Measurements from ENCODE around the gene TNNI2.

GRCh38 chr11:1825039-1825740 is 13.6 kb upstream of the TNNI2 start:
- TF ChIP-seq CTCF (conservative IDR thresholded peaks at IDR 0.05; ENCODE audit: low read depth, low read length) (no peak), EZH2 (IDR thresholded peaks at IDR 0.05; ENCODE audit: borderline replicate concordance, low read depth, low read length, poor library complexity, severe bottlenecking) (no peak)

Data from A673 (cell line).